Activated naive CD8-positive, alpha-beta T cell (primary cell): Measurements from ENCODE around the gene OASL.
A peak's percentile ranks its signal among the peaks of the same experiment; 100 is the strongest.

Source experiments
- H3K27ac Mint-ChIP-seq: one replicate; pipeline ENCODE4 v1.8.0; 2021; ENCODE audit warnings: mixed read lengths
- H3K27me3 Mint-ChIP-seq: one replicate; pipeline ENCODE4 v1.8.0; 2021; ENCODE audit warnings: mixed read lengths
- H3K36me3 Mint-ChIP-seq: one replicate; pipeline ENCODE4 v1.8.0; 2021; ENCODE audit warnings: mixed read lengths
- H3K4me1 Mint-ChIP-seq: one replicate; pipeline ENCODE4 v1.8.0; 2021; ENCODE audit warnings: low read depth, mixed read lengths
- H3K4me3 Mint-ChIP-seq: one replicate; pipeline ENCODE4 v1.8.0; 2021; ENCODE audit warnings: mild to moderate bottlenecking, mixed read lengths
- H3K9me3 Mint-ChIP-seq: one replicate; pipeline ENCODE4 v1.8.0; 2021; ENCODE audit warnings: low read depth, mixed read lengths

Gene OASL

GRCh38 chr12:121033625-121034349, 5.3 kb downstream of the OASL start:
- peak overlapping the region; percentile 70 for H3K4me3 Mint-ChIP-seq
- no peaks in the 10 kb centered on the region for H3K36me3 Mint-ChIP-seq
- H3K27me3 Mint-ChIP-seq, result no peaks in the 10 kb centered on the region
- H3K4me1 Mint-ChIP-seq, result peaks cover 55% of the 10 kb centered on the region
- H3K27ac Mint-ChIP-seq, result peak overlapping the region; percentile 86
- no peaks in the 10 kb centered on the region for H3K9me3 Mint-ChIP-seq

DNA sequence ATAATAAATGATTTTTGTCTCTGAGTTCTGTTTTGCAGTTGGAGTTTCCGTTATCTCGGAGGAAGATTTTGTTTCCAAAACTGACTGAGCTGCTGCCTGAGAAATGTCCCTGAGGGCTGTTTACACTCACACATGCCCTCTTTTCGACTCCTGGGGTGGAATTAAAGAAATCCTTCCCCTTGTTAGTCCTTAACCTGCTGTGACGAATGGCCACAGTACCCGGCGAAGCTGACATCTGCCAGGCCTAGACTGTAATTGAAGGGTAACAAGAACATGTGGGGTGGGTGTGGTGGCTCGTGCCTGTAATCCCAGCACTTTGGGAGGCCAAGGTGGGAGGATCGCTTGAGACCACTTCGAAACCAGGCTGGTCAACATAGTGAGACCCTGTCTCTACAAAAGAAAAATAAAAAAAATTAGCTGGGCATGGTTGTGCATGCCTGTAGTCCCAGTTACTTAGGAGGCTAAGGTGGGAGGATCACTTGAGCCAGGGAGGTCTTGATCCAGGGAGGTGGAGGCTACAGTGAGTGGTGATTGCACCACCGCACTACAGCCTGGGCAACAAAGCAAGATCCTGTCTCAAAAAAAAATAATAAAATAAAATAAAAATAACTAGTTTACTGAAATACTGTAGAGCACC, 8.4 kb downstream of the OASL start:
- Mint-ChIP-seq H3K4me1 (peaks cover 31% of the 10 kb centered on the region), H3K4me3 (no peak overlapping the region), H3K27ac (no peak overlapping the region), H3K27me3 (no peaks in the 10 kb centered on the region), H3K36me3 (peaks cover 9% of the 10 kb centered on the region), H3K9me3 (no peaks in the 10 kb centered on the region)

- H3K9me3 Mint-ChIP-seq, result no peaks in the 10 kb centered on the region
- no peaks in the 10 kb centered on the region for H3K4me1 Mint-ChIP-seq
- H3K27me3 Mint-ChIP-seq, result no peaks in the 10 kb centered on the region
- peaks cover 13% of the 10 kb centered on the region for H3K36me3 Mint-ChIP-seq
- H3K4me3 Mint-ChIP-seq, result no peak overlapping the region
- no peak overlapping the region for H3K27ac Mint-ChIP-seq
These were observed 12.6 kb downstream of the OASL start for GRCh38 chr12:121026274-121027045.

- Mint-ChIP-seq H3K4me3 (no peak overlapping the region), H3K27me3 (no peaks in the 10 kb centered on the region), H3K4me1 (no peaks in the 10 kb centered on the region), H3K27ac (no peak overlapping the region), H3K9me3 (no peaks in the 10 kb centered on the region), H3K36me3 (peaks cover 13% of the 10 kb centered on the region)
These were observed 13.4 kb downstream of the OASL start for GRCh38 chr12:121025442-121026226.

DNA sequence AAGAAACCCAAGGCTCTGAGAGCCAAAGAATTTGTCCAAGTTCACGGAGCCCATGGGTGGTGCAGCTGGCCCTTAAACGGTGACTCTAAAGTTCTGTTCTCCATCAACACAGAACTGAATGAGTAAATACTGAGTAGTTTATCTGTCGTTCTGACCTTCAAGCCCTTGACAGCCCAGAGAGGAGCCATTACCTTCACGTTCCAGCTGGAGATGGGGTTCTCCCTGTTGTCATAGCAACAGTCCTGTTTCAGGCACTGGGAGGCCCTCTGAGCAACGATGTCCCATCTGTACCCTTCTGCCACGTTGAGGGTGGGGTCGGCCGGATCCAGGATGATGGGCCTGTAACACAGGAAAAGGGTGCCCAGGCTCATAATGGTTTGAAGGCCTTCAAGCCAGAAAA, 15.2 kb downstream of the OASL start:
- no peaks in the 10 kb centered on the region for H3K9me3 Mint-ChIP-seq
- H3K27me3 Mint-ChIP-seq, result no peaks in the 10 kb centered on the region

GRCh38 chr12:121022713-121023112, 16.3 kb downstream of the OASL start:
- no peak overlapping the region for H3K4me3 Mint-ChIP-seq
- H3K27ac Mint-ChIP-seq, result no peak overlapping the region
- no peaks in the 10 kb centered on the region for H3K9me3 Mint-ChIP-seq
- peaks cover 9% of the 10 kb centered on the region for H3K36me3 Mint-ChIP-seq
- H3K27me3 Mint-ChIP-seq, result no peaks in the 10 kb centered on the region
- H3K4me1 Mint-ChIP-seq, result no peaks in the 10 kb centered on the region

More for the DNA sequence above, 15.2 kb downstream of the OASL start:
- Mint-ChIP-seq H3K4me3 (no peak overlapping the region), H3K27ac (no peak overlapping the region), H3K36me3 (peaks cover 13% of the 10 kb centered on the region), H3K4me1 (no peaks in the 10 kb centered on the region)

DNA sequence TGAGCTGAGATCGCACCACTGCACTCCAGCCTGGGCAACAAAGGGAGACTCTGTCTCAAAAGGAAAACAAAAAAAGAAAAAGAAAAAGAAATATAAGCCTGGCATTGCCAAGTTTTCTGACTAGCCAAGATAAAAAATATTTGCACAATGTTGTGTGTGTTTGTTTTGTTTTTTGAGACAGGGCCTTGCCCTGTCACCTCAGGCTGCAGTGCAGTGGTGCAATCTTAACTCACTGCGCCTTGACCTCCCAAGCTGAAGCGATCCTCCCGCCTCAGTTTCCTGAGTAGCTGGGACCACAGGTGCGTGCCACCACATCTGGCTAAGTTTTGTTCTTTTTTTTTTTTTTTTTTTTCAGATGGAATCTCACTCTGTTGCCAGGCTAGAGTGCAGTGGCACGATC, 17.3 kb downstream of the OASL start:
- H3K27ac Mint-ChIP-seq, result no peak overlapping the region
- peaks cover 6% of the 10 kb centered on the region for H3K36me3 Mint-ChIP-seq
- no peaks in the 10 kb centered on the region for H3K27me3 Mint-ChIP-seq
- no peaks in the 10 kb centered on the region for H3K4me1 Mint-ChIP-seq
- H3K4me3 Mint-ChIP-seq, result no peak overlapping the region
- H3K9me3 Mint-ChIP-seq, result no peaks in the 10 kb centered on the region

- Mint-ChIP-seq H3K27ac (no peak overlapping the region), H3K4me3 (no peak overlapping the region), H3K9me3 (no peaks in the 10 kb centered on the region), H3K4me1 (peaks cover 17% of the 10 kb centered on the region), H3K36me3 (peaks cover 4% of the 10 kb centered on the region), H3K27me3 (no peaks in the 10 kb centered on the region)
These were observed 20.0 kb downstream of the OASL start for GRCh38 chr12:121018860-121019617.

GRCh38 chr12:121017966-121018491, 21.0 kb downstream of the OASL start:
- Mint-ChIP-seq H3K27me3 (no peaks in the 10 kb centered on the region), H3K4me3 (no peak overlapping the region), H3K36me3 (peaks cover 5% of the 10 kb centered on the region), H3K4me1 (peaks cover 20% of the 10 kb centered on the region), H3K27ac (no peak overlapping the region), H3K9me3 (no peaks in the 10 kb centered on the region)

DNA sequence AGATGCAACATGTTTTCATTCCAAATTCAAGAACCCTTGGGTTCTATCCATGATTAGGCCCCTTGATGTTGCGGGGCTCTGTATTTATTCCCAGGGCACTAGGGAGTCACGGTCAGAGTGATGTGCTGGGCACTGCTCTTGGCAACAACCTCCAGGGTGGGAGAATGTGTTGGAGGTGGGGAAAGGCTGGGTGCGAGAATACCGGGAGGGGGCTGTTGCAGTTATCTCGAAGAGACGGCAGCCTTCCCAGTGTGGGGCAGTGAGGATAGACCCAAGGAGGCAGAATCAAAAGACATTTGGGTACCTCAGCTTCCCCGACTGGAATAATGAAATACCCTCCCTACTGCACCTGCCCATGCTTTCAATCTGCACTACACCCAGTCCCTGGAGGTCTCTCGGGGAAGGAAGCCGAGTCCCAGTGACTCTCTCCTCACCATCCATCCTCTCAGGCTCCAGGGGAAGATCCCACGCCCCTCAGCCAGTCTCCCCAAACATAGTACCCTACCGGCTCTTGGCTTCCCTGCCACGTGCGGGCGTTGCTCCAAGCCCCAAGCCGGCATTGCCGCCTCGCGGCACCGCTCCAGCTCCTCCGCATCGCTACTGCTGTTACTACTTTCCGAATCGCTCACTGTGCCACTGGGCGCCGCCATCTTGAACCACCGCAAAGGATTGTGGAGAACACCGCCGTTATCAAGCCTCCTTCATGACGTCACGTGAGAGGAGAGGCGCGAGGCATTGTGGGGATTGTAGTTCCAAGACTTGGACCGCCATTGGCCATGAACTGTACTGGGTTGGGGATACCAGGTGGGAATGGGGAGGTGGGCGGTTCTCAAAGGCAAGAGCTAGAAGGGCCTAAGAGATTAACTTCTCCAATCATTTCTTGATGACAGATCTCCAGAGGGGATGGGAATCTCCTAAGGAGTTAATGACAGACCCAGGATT, 22.9 kb downstream of the OASL start, which contains the start of gene C12orf43:
Gene C12orf43 (minus strand): TSS at position 663 of the 942 bp plus-strand sequence. CDS start 13 bp downstream, at position 650.
- Mint-ChIP-seq H3K27ac (peak within 1 kb of the TSS; percentile 100), H3K4me3 (peak within 1 kb of the TSS; percentile 100), H3K4me1 (peaks cover 24% of the 10 kb centered on the region), H3K9me3 (no peaks in the 10 kb centered on the region), H3K36me3 (peaks cover 9% of the 10 kb centered on the region), H3K27me3 (no peaks in the 10 kb centered on the region)

DNA sequence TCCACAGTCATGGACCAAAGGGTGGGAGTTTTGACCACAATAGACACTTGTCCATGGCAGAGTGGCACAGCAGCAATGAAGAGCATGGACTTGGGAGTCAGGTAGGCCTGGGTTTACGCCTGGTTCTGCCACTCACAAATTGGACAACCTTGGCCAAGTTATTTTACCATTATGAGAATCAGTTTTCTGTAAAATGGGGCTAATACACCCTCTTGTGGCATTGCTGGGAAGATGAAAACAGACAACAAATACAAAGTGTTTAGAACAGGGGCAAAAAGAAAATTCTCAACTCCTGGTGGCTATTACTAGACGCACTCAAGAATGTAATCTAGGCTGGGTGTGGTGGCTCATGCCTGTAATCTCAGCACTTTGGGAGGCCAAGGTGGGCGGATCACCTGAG, 25.3 kb downstream of the OASL start:
- Mint-ChIP-seq H3K27ac (peak overlapping the region; percentile 34), H3K4me1 (peaks cover 24% of the 10 kb centered on the region), H3K27me3 (no peaks in the 10 kb centered on the region), H3K9me3 (no peaks in the 10 kb centered on the region), H3K36me3 (peaks cover 11% of the 10 kb centered on the region), H3K4me3 (peak overlapping the region; percentile 23)

DNA sequence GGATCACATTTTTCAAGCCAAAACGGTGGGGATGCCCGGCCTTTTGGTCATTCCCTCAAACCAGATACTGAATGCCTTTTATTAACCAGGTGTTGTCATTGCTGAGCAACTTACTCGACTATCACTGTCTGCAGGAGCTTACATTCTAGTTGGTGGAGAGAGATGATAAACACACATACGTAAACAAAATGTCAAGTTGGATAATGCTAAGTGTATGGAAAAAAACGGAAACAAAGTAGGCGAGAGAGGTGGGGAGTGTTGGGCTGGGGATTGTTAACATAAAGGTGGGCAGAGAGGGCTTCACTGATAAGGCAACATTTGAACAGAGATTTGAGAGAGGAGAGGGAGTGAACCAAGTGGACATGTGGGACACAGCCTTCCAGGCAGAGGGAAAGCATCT, 27.2 kb downstream of the OASL start:
- Mint-ChIP-seq H3K9me3 (no peaks in the 10 kb centered on the region), H3K27ac (no peak overlapping the region), H3K36me3 (peaks cover 14% of the 10 kb centered on the region), H3K4me1 (peaks cover 24% of the 10 kb centered on the region), H3K4me3 (no peak overlapping the region), H3K27me3 (no peaks in the 10 kb centered on the region)

DNA sequence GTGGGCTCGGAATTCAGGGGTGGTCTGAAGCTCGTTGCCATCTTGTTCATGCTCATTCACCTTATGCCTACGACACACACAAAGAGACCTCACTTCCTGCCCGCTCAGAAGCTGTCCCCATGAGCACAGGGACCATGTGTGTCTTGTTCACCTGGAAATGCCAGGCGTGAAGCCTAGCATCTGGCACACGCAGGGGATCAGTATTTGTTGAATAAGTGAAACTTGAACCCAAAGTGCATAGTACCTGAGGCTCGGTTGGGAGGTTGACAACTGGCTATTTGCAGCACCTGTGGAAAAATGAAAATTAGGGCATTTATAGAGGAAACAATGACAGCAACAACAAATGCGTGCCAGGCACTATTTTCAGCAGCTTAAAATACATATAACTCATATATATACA, 28.2 kb downstream of the OASL start:
- peaks cover 18% of the 10 kb centered on the region for H3K4me1 Mint-ChIP-seq
- H3K27me3 Mint-ChIP-seq, result no peaks in the 10 kb centered on the region
- H3K4me3 Mint-ChIP-seq, result no peak overlapping the region
- peaks cover 14% of the 10 kb centered on the region for H3K36me3 Mint-ChIP-seq
- H3K27ac Mint-ChIP-seq, result no peak overlapping the region
- H3K9me3 Mint-ChIP-seq, result no peaks in the 10 kb centered on the region
